Fibroblast of the aortic adventitia (primary cell): ENCODE data around the gene FAM111A. TPM values are rescaled to one million over a fixed set of nuclear protein-coding genes. Genes with fewer than 3 reads are reported as not detected.
"Not testable (repeated sequence)": the region's sequence is repeated elsewhere in the genome, so short reads cannot be mapped to it uniquely, and the experiment has no call there.

Source experiments
- DNase-seq: peaks from one replicate; pipeline ENCODE4 v3.0.0-alpha.2; 2010; ENCODE audit warnings: low read depth
- H3K4me3 ChIP-seq: 2 replicates; pipeline ENCODE4 v1.5.1; 2011; ENCODE audit warnings: low read depth, mild to moderate bottlenecking, control low read depth, low read length, moderate library complexity
- CTCF ChIP-seq: IDR thresholded peaks from 2 replicates; pipeline ENCODE4 v1.5.1; 2011; ENCODE audit warnings: mild to moderate bottlenecking, low read length, control low read depth, inconsistent platforms; ENCODE audit not compliant: insufficient read depth
- total RNA-seq: library from RNA; depleted of rRNA; stranded (reverse); fragments of >200 nt; gene quantifications from 2 replicates; pipeline ENCODE4 v1.2.3, GENCODE V29; 2012; ENCODE audit warnings: low replicate concordance

The FAM111A gene
- 42.9 and 103 TPM in 2 replicates for total RNA-seq

GRCh38 chr11:59142530-59143507, at the start of gene FAM111A:
FAM111A (plus strand) TSS chr11:59142856; CDS start chr11:59148873, 6,017 bp downstream.
- peak; percentile 84 for DNase-seq
- peak; percentile 44 for TF ChIP-seq CTCF
- peak within 1 kb of the TSS; percentile 88 for H3K4me3 ChIP-seq

- H3K4me3 ChIP-seq, DNase-seq: not testable (repeated sequence)
Measured at GRCh38 chr11:59093576-59093975, 49.1 kb upstream of the FAM111A start.

GRCh38 chr11:59095225-59095624, 47.4 kb upstream of the FAM111A start:
- H3K4me3 ChIP-seq, DNase-seq: not testable (repeated sequence)

- DNase-seq, H3K4me3 ChIP-seq: not testable (repeated sequence)
Measured at GRCh38 chr11:59095972-59096575, 46.6 kb upstream of the FAM111A start.

- peak; percentile 80 for TF ChIP-seq CTCF
- DNase-seq: peak; percentile 72
- H3K4me3 ChIP-seq: no peak overlapping the region
Measured at GRCh38 chr11:59097113-59097708, 45.4 kb upstream of the FAM111A start.

- not testable (repeated sequence) for DNase-seq, H3K4me3 ChIP-seq
Measured at GRCh38 chr11:59097938-59098337, 44.7 kb upstream of the FAM111A start.

GRCh38 chr11:59102259-59102765, 40.3 kb upstream of the FAM111A start:
- TF ChIP-seq CTCF: peak; percentile 31
- H3K4me3 ChIP-seq: peak overlapping the region; percentile 33
- DNase-seq: peak; percentile 18

- peak; percentile 1 for TF ChIP-seq CTCF
- H3K4me3 ChIP-seq: peak within 1 kb of the TSS; percentile 72
- DNase-seq: peak; percentile 91
Measured at GRCh38 chr11:59106363-59107336, 36.0 kb upstream of the FAM111A start, which contains the start of gene FAM111B. FAM111B (plus strand) TSS chr11:59107237; CDS start chr11:59109626, 2,389 bp downstream.

GRCh38 chr11:59107721-59108120, 34.9 kb upstream of the FAM111A start:
- DNase-seq: not testable (repeated sequence)
- H3K4me3 ChIP-seq: peak overlapping the region; percentile 72
